ENCODE results near the gene HDAC10. TPM values are rescaled to one million over a fixed set of nuclear protein-coding genes. Genes with fewer than 3 reads are reported as not detected.

The HDAC10 gene
- total RNA-seq, 1 donor from 2014 or later: 52.4 TPM

DNA sequence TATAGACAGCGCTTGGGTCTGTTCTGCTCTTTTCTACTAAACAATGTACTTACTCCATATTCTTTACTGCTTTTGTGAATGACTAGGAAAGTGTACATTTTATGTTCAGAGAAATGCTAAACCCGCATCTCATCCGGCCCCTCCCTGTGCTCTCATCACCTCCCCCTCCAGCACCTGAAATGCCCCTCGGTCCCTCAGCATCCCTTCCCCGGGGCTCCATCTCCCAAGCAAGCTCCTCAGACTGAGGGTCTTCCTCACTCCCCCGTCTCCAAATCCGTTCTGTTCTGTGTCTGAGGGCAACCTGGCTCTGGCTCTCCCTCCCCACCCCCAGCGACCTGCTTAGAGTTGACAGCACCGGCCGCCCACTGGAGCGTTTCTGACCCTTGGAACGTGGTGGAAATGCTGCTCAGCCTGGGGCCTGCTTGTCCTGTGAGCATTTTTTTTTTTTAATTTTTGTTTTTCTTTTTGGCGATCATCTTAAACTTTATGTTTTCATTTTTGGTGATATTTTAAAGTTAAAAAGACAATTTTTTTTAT, 48.9 kb downstream of the HDAC10 start:
- DNase-seq (ENCODE audit: low spot score): no peak

GRCh38 chr22:50201191-50202129, 49.6 kb downstream of the HDAC10 start:
- no peak for DNase-seq (ENCODE audit: low spot score)

- DNase-seq (ENCODE audit: low spot score): peak; percentile 93
Measured at GRCh38 chr22:50200461-50201190, 50.4 kb downstream of the HDAC10 start, which contains the start of gene SELENOO. Gene SELENOO, plus strand, starts transcription at chr22:50201011. Its CDS starts 26 bp downstream, at chr22:50201037.

DNA sequence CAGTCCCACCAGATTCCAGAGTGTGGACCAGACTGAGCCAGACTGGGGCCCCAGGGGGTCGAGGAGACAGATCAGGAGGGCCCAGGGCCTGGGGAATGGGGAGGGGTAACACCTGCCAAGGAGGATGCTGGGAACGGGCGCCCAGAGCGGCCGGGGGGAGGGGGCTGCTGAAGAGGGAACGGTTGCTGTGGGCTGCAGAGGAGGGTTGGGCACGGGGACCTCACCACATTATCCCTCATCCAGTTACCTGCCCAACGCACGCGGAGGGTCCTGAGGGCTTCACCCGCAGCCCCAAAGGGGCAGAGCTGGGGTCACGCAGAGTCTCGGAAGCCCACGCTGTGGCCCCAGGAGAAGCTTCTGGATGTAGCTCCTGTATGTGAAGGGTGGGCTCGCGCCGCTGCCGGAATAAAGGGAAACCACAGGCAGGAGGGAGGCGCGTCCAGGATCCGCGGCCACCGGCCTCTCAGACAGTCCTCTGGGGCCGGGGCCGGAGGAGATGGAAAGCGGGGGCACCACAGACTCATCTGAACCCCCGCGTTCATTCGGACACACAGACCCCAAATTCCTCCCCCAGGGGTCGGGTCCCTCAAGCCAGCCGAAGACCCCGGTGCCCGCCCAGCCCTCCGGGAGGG, 51.1 kb downstream of the HDAC10 start:
- DNase-seq (ENCODE audit: low spot score): no peak

GRCh38 chr22:50199251-50199721, 51.8 kb downstream of the HDAC10 start:
- DNase-seq (ENCODE audit: low spot score): no peak

- DNase-seq (ENCODE audit: low spot score): no peak
Measured at GRCh38 chr22:50198624-50199017, 52.4 kb downstream of the HDAC10 start.

DNA sequence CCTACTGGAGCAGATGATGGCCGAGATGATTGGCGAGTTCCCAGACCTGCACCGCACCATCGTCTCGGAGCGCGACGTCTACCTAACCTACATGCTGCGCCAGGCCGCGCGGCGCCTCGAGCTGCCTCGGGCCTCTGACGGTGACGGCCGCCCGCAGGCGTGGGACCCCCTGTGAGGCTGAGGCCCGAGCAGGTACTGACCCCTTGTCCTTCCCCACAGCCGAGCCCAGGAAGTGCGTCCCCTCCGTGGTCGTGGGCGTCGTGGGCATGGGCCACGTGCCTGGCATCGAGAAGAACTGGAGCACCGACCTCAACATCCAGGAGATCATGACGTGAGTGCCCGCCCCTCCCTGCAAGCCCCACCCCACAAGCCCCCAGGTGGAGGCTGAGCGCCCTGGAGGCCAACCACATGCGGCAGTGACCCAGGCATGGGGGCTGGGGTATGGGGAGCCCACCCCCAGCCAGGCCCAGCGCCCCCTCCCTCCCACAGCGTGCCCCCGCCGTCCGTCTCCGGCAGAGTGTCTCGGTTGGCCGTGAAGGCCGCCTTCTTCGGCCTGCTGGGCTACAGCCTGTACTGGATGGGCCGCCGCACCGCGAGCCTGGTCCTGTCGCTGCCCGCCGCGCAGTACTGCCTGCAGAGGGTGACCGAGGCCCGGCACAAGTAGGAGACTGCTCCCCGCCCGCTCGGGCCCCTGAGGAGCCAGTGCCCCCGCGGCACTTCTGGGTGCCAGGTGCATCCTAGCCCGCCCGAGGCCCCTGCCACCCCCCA, 53.0 kb downstream of the HDAC10 start:
- no peak for DNase-seq (ENCODE audit: low spot score)

GRCh38 chr22:50197000-50197800, 53.9 kb downstream of the HDAC10 start:
- no peak for DNase-seq (ENCODE audit: low spot score)

GRCh38 chr22:50196256-50196655, 54.8 kb downstream of the HDAC10 start:
- no peak for DNase-seq (ENCODE audit: low spot score)

Other genes starting within 250 kb of the HDAC10 start
- gene IL17REL, start 238.5 kb downstream of the HDAC10 start, total RNA-seq: not detected
- not detected for gene TTLL8, start 193.0 kb downstream of the HDAC10 start, total RNA-seq
- 0.34 TPM for gene MLC1, start 165.8 kb downstream of the HDAC10 start, total RNA-seq
- gene MOV10L1, start 161.3 kb downstream of the HDAC10 start, total RNA-seq: 0.26 TPM
- 1.9 TPM for gene PANX2, start 80.5 kb downstream of the HDAC10 start, total RNA-seq
- 64.5 TPM for gene TRABD, start 65.4 kb downstream of the HDAC10 start, total RNA-seq
- 24.7 TPM for gene SELENOO, start 50.3 kb downstream of the HDAC10 start, total RNA-seq
- gene TUBGCP6, start 6.2 kb downstream of the HDAC10 start, total RNA-seq: 57.2 TPM
- 14.1 TPM for gene MAPK12, start 10.4 kb upstream of the HDAC10 start, total RNA-seq
- 15.4 TPM for gene MAPK11, start 19.1 kb upstream of the HDAC10 start, total RNA-seq
- 443 TPM for gene PLXNB2, start 56.4 kb upstream of the HDAC10 start, total RNA-seq
- 21.4 TPM for gene DENND6B, start 75.7 kb upstream of the HDAC10 start, total RNA-seq
- gene PPP6R2, start 92.1 kb upstream of the HDAC10 start, total RNA-seq: 63.5 TPM
- 79.2 TPM for gene SBF1, start 223.8 kb upstream of the HDAC10 start, total RNA-seq
- 4.6 TPM for gene ADM2, start 230.3 kb upstream of the HDAC10 start, total RNA-seq
- not detected for gene MIOX, start 235.6 kb upstream of the HDAC10 start, total RNA-seq

All from ureter (tissue), 1 donor.